22Rv1 (cell line): ENCODE measurements around the gene RFX6.

ENCODE experiments used
- H3K27ac ChIP-seq: fragments of 450-650 bp; 2 replicates; pipeline ENCODE4 v1.5.1; 2017
- ZFX ChIP-seq: fragments of 450-650 bp; IDR thresholded peaks from 2 replicates; pipeline ENCODE4 v1.6.1; 2017; ENCODE audit warnings: antibody characterized with exemption, borderline replicate concordance
- TF ChIP-seq, protein P1 (sequence below): fragments of 450-650 bp; IDR thresholded peaks from 2 replicates; pipeline ENCODE4 v1.5.1; 2017; ENCODE audit warnings: mild to moderate bottlenecking

The RFX6 gene

GRCh38 chr6:116949964-116950363 is 72.9 kb downstream of the RFX6 start:
- no peak for TF ChIP-seq ZFX
- TF ChIP-seq, protein P1, sequence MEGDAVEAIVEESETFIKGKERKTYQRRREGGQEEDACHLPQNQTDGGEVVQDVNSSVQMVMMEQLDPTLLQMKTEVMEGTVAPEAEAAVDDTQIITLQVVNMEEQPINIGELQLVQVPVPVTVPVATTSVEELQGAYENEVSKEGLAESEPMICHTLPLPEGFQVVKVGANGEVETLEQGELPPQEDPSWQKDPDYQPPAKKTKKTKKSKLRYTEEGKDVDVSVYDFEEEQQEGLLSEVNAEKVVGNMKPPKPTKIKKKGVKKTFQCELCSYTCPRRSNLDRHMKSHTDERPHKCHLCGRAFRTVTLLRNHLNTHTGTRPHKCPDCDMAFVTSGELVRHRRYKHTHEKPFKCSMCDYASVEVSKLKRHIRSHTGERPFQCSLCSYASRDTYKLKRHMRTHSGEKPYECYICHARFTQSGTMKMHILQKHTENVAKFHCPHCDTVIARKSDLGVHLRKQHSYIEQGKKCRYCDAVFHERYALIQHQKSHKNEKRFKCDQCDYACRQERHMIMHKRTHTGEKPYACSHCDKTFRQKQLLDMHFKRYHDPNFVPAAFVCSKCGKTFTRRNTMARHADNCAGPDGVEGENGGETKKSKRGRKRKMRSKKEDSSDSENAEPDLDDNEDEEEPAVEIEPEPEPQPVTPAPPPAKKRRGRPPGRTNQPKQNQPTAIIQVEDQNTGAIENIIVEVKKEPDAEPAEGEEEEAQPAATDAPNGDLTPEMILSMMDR = no peak
- H3K27ac ChIP-seq = no peak overlapping the region

- TF ChIP-seq ZFX = no peak
- TF ChIP-seq, protein P1 = no peak
- no peak overlapping the region for H3K27ac ChIP-seq
These were observed 77.3 kb downstream of the RFX6 start for GRCh38 chr6:116954335-116954734.

DNA sequence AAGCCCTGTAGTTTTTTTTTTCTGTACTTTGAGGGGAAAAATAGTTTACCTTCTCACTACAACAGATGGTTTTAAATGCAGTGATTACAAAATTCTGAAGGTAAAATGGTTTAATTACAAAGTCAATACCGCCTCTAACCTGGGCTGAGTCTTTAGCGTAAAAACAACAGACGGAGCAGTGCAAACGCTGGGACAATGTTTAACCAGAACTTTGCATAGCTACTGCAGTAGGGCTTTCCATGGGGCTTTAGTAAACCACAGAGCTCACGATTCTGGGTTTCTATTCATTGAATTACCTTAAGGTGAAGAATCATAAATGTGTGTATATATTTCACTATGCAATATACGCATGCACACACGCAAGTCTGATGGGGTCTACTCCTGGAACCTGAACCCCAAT is 77.9 kb downstream of the RFX6 start:
- no peak for TF ChIP-seq ZFX
- TF ChIP-seq, protein P1 = no peak
- H3K27ac ChIP-seq = no peak overlapping the region

- TF ChIP-seq, protein P1 = no peak
- no peak for TF ChIP-seq ZFX
- H3K27ac ChIP-seq = no peak overlapping the region
These were observed 78.7 kb downstream of the RFX6 start for GRCh38 chr6:116955773-116956172.

- no peak for TF ChIP-seq ZFX
- TF ChIP-seq, protein P1 = no peak
- H3K27ac ChIP-seq = no peak overlapping the region
These were observed 86.9 kb downstream of the RFX6 start for GRCh38 chr6:116963972-116964371.

DNA sequence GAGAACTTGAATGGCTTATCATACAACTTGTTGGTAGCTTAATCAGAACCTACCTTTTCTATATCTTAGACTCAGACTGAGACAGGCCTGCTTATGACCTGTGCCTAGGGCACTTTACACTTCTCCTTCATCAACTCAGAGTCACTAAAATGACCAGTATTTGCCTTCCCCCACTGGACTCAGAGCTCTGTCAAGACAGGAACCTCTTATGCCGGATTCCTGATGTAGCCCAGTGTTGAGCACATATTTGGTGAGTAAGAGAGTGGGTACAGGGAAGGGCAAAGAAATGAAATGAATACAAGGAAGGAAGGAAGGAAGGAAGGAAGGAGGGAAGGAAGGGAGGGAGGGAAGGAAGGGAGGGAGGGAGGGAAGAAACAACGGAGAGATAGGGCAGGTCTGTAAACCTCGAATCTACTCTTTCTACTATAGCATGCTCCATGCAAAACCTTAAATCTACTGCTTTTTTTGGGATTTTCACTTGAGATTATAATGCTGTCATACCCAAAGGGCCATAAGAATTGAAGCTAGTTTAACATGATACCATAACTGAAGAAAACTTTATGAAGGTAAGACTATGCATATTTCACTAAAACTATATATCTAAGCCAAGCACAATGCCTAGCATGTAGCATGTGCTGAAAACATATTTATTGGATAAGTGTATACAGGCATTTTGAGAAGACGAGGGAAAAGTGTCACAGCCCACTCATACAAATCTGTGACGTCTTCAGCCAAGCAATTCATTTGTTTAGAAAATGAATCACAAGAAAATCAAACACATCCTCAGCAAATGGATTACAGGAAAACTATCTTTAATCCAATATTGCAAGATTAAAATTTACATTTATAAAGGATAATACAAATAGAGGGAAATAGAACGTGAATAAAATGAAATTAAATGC is 89.9 kb downstream of the RFX6 start:
- TF ChIP-seq, protein P1 = no peak
- no peak for TF ChIP-seq ZFX
- no peak overlapping the region for H3K27ac ChIP-seq

DNA sequence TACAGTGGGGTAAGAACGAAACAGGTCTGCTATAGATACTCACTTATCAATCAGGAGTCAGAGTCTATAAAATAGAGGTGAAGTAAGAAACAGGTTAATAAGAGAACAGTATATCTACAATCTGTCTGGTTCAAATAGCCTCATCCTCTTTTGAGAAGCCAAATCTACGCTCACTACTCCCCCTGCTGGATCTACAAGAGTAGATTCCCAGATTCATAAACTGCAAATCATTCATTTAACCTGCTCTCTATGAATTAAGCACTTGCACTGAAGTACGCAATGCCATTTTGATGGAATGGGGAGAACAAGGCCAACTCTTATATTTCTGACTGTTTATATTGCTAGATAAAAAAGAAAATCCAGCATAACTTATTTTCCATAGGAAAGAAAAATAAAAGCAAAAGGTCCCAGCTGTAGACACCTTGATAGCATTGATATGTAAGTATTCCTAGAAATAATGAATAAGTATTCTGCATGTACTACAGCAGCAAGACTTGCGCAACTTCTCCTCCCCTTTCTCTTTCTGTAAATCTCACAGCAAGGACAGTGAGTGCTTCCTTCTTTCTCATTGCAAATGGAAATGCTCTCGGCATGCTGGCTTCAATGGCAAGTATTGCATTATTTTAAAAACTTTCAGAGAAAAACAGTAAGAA is 92.3 kb downstream of the RFX6 start:
- no peak overlapping the region for H3K27ac ChIP-seq
- TF ChIP-seq, protein P1 = peak; percentile 87
- TF ChIP-seq ZFX = no peak
